NOMO-1 (cell line): ENCODE measurements around the gene SCIMP.
"Not testable (repeated sequence)": the region's sequence is repeated elsewhere in the genome, so short reads cannot be mapped to it uniquely, and the experiment has no call there.

Experiments used
- DNase-seq, 2 experiments: peaks; one replicate each; lab custom pipeline; 2025; ENCODE audit not compliant: unreplicated experiment in 2 of 2; lab: John Stamatoyannopoulos, UW

SCIMP gene

DNA sequence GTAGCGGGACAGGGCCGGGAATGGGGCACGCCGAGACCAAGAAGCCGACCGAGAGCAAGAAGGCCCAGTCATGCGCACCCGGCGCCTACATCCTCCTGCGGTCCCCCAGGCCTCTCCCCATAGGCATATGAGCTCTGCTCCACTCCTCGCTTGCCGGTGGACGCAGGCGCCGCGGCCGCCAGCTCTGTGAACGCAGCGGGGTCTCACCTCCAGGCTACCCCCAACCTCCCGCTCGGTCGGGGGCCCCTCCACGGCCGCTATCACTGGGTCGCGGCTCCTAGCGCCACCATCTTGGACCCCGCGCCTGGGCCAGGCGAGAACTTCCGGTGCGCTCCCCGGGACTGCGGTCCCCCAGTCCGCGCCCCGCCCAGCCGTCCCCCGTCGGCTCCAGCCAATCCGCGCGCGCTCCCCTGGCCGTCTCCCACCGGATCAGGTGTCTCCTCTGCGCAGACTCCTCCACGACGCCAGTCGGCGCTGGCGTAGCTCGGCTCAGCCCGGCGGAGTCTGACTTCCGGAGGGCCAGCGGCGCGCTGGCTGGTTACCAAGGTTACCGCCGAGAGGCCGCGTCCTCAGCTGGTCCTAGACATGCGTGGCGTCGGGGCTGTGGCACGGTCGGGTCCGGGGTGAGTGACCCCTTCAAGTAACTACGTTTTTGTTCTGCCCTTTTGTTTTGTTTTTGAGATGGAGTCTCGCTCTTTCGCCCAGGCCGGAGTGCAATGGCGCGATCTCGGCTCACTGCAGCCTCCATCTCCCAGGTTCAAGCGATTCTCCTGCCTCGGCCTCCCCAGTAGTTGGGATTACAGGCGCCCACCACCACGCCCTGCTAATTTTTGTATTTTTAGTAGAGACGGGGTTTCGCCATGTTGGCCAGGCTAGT is 42.9 kb downstream of the SCIMP start, which contains the start of gene ZNF594:
Gene ZNF594 (minus strand): TSS at position 328 of the 877 bp plus-strand sequence. CDS start 7,612 bp downstream, outside the sequence.
- peak; percentile 93 to 95 for DNase-seq

GRCh38 chr17:5184288-5184687 is 50.4 kb downstream of the SCIMP start:
- DNase-seq = no peak

DNA sequence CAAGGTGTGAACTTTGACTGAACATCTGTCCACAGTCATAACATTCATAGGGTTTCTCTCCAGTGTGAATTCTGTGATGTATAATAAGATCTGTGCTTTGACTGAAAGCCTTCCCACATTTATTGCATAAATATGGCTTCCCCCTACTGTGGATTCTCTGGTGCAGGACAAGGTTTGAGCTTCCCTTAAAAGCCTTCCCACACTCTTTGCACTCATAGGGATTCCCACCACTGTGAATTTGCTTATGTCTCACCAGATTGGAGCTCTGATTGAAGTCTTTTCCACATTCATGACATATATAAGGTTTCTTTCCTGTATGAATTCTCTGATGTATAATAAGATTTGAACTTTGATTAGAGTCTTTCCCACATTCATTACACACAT is 51.3 kb downstream of the SCIMP start:
- no peak for DNase-seq

- DNase-seq = no peak
Measured at GRCh38 chr17:5182597-5183409, 51.9 kb downstream of the SCIMP start.

DNA sequence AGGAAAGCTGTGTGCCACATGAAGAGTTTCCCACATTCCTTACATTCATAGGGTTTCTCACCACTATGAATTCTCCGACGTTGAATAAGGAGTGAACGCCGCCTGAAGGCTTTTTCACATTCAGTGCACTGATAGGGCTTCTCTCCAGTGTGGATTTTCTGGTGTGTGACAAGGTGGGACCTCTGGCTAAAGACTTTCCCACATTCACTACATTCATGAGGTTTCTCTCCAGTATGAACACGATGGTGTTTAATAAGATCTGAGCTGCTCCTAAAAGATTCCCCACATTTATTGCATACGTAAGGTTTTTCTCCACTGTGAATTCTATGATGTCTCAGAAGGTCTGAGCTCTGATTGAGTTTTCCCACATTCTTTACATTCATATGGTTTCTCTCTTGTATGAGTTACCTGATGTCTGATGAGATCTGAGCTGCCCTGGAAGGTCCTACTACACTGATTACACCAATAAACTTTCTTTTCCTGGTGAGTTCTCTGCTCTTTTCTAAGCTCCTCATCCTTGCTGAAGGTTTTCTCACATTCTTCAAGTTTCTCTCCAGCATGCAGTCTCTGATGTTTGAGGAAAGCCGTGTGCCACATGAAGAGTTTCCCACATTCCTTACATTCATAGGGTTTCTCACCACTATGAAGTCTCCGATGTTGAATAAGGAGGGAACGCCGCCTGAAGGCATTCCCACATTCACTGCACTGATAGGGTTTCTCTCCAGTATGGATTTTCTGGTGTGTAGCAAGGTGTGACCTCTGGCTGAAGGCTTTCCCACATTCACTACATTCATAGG is 53.0 kb downstream of the SCIMP start:
- no peak for DNase-seq

DNA sequence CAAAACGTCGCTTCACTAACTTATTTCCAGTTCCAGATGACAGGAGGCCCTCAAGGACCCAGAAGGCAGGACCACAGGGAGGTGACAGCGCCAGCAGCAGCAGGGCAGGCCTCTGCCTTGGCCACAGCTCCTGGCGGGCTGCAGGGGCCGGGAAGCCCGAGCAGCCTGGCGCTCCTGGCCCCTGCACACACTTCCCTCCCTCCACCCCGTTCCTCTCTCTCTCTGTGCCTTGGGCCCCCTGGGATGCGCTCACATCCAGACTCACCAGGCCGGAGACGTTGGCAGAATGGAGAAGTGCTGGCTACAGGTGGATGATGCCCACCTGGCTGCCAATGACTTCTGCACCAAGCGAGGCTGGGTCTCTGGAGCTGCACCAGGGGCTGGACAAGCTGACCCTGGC is 55.7 kb downstream of the SCIMP start:
- no peak for DNase-seq

DNA sequence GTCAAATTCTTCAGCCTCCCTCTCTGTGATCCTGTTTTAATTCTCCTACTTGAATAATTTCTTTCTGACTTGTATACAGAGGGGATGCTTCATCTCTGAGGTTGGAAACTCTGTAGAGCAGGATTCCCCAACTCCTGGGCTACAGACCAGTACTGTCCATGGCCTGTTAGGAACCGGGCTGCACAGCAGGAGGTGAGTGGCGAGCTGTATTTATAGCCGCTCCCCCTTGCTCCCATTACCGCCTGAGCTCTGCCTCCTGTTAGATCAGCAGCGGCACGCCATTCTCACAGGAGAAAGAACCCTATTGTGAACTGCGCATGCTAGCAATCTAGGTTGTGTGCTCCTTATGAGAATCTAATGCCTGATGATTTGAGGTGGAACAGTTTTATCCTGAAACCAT is 59.6 kb downstream of the SCIMP start:
- DNase-seq = not testable (repeated sequence)

DNA sequence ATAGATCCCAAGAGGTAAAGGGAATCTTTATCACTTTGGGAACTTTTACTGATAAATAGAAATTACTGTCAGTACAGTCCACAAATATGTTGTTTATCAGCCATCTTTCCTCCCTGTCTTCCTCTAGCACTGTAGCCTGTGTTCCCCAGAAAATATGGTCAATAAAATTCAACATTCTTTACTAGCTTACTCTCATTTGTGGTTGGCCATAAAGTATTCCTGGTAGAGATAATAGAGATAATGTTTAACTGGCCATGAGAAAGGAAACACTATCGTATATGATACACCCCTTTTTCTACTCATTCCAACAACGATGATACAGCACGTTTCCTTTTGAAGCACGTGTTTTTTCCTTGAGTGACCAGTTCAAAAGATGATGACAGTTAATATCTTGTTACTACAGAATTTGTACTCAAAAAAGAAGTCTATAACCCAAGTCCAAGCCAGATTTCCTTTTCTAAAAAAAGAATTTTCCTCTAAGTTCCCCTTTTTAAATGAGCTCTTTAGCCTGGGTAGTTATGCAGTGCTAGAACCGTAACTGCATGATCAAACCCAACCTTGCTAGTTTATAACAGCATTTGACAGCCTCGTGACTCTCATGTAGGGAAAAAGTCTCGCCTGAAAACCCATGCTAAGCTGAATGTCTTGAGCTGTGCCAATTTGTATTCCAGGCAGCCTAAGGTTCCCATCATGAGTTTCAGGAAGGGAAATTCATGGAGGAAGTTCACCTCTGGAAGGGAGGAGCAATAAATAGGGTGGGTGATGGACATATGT is 68.7 kb downstream of the SCIMP start:
- peak; percentile 4 to 47 for DNase-seq

DNA sequence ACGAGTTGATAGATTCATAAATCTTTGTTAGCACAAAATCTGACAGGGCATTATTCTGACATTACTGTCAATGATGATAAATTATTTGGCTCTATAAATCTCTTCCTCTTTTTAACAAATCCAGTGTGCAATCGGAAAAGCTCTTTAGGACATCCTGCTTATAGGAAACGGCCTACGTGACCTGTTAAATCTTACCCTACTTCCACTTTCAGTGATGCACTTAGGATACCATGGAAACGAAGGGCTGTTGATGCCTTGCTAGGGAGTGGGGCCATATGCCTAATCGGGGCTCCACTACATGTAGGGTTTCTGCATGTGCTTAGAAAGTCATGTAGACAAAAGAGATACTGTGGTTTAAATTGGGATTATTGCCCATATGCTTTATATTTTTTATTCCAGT is 70.2 kb downstream of the SCIMP start:
- peak; percentile 28 to 67 for DNase-seq

DNA sequence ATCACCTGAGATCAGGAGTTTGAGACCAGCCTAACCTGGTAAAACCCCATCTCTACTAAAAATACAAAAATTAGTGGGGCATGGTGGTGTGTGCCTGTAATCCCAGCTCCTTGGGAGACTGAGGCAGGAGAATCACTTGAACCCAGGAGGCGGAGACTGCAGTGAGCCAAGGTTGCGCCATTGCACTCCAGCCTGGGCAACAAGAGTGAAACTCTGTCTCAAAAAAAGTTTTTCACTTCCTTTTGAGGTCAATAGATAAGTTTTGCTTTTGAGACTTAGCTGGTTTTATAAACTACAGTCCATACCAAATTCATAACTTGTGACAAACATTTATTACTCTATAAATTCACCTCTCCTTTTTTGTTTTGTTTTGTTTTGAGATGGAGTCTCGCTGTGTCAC is 72.9 kb downstream of the SCIMP start:
- not testable (repeated sequence) for DNase-seq

GRCh38 chr17:5160702-5161101 is 74.0 kb downstream of the SCIMP start:
- not testable (repeated sequence) for DNase-seq
